IMR-90 (cell line): ENCODE measurements around the gene SH2D4B. TPM values are rescaled to one million over a fixed set of nuclear protein-coding genes. Genes with fewer than 3 reads are reported as not detected.

Experiments used
- ATAC-seq: fragments of 200-7000 bp; cut with Tn5 transposase; 2 replicates; pipeline ENCODE4 v1.9.1; 2020; ENCODE audit warnings: low read depth, mild to moderate bottlenecking, moderate library complexity
- BruUV-seq: library from RNA; stranded (reverse); fragments of 400-500 nt; replicated peaks from 2 replicates; lab custom pipeline; 2021; lab: Mats Ljungman, UMichigan
- CTCF ChIA-PET: fragments of 300-600 bp; formaldehyde crosslinking; extraction: SDS; loops from one replicate; lab custom pipeline; 2021; ENCODE audit warnings: antibody characterized with exemption; lab: Yijun Ruan, JAX
- POLR2A ChIA-PET: fragments of 300-600 bp; sonication (Branson Sonifier 250); formaldehyde crosslinking; loops from one replicate; lab custom pipeline; 2022; ENCODE audit warnings: antibody characterized with exemption; ENCODE audit not compliant: unreplicated experiment; lab: Charles Lee
- DNase-seq: peaks from one replicate; pipeline ENCODE4 v3.0.0; 2013
- H2AFZ ChIP-seq: replicated peaks from 2 replicates; pipeline ENCODE3; 2013; ENCODE audit warnings: low read length, mild to moderate bottlenecking; ENCODE audit not compliant: poor library complexity
- H2AK5ac ChIP-seq: 2 replicates; pipeline ENCODE4 v1.6.1; 2013; ENCODE audit warnings: low read depth, low read length, inconsistent platforms
- H2AK9ac ChIP-seq: replicated peaks from 2 replicates; pipeline ENCODE3; 2013; ENCODE audit warnings: mild to moderate bottlenecking, low read depth, low read length, moderate library complexity; ENCODE audit not compliant: poor library complexity
- H2BK120ac ChIP-seq: 2 replicates; pipeline ENCODE4 v1.6.1; 2013; ENCODE audit warnings: low read depth, low read length, inconsistent platforms
- H2BK15ac ChIP-seq: 3 replicates; pipeline ENCODE4 v1.6.1; 2013; ENCODE audit warnings: low read depth, low read length, inconsistent platforms
- H2BK20ac ChIP-seq: 2 replicates; pipeline ENCODE4 v1.6.1; 2013; ENCODE audit warnings: low read depth, mild to moderate bottlenecking, inconsistent platforms, low read length, moderate library complexity
- H2BK5ac ChIP-seq: 2 replicates; pipeline ENCODE4 v1.6.1; 2013; ENCODE audit warnings: mild to moderate bottlenecking, low read depth, low read length, inconsistent platforms; ENCODE audit not compliant: poor library complexity, severe bottlenecking
- H3K14ac ChIP-seq: replicated peaks from 2 replicates; pipeline ENCODE4 v1.6.1; 2013; ENCODE audit warnings: low read depth, low read length, inconsistent platforms
- H3K18ac ChIP-seq: 2 replicates; pipeline ENCODE4 v1.6.1; 2013; ENCODE audit warnings: low read depth, low read length, control low read depth
- H3K23ac ChIP-seq: 2 replicates; pipeline ENCODE4 v1.6.1; 2013; ENCODE audit warnings: low read depth, low read length, inconsistent platforms
- H3K27ac ChIP-seq: 2 replicates; pipeline ENCODE4 v1.5.1; 2013; ENCODE audit warnings: mild to moderate bottlenecking, control low read depth, low read length; ENCODE audit not compliant: insufficient read depth
- H3K27me3 ChIP-seq: 2 replicates; pipeline ENCODE4 v1.6.1; 2013; ENCODE audit warnings: low read length; ENCODE audit not compliant: control insufficient read depth, insufficient read depth
- H3K36me3 ChIP-seq: 2 replicates; pipeline ENCODE4 v1.6.1; 2013; ENCODE audit warnings: low read length, mixed read lengths; ENCODE audit not compliant: control insufficient read depth, insufficient read depth
- H3K4ac ChIP-seq: 2 replicates; pipeline ENCODE4 v1.6.1; 2013; ENCODE audit warnings: low read depth, low read length, inconsistent platforms
- H3K4me1 ChIP-seq: 2 replicates; pipeline ENCODE4 v1.6.1; 2013; ENCODE audit warnings: low read length, mixed read lengths; ENCODE audit not compliant: control insufficient read depth, insufficient read depth
- H3K4me2 ChIP-seq: 2 replicates; pipeline ENCODE4 v1.6.1; 2013; ENCODE audit warnings: low read depth, mild to moderate bottlenecking, control low read depth, low read length, moderate library complexity
- H3K4me3 ChIP-seq: 2 replicates; pipeline ENCODE4 v1.5.1; 2013; ENCODE audit warnings: low read depth, mild to moderate bottlenecking, control low read depth, low read length, moderate library complexity; ENCODE audit not compliant: insufficient read depth
- H3K56ac ChIP-seq: 2 replicates; pipeline ENCODE4 v1.6.1; 2013; ENCODE audit warnings: low read length, inconsistent platforms; ENCODE audit not compliant: insufficient read depth; ENCODE audit errors: extremely low read depth
- H3K79me1 ChIP-seq, 2 experiments: 2 replicates each; pipeline ENCODE4 v1.6.1; 2013; ENCODE audit warnings: low read length in 2 of 2, inconsistent platforms in 1 of 2, low read depth in 1 of 2
- H3K9ac ChIP-seq: 2 replicates; pipeline ENCODE4 v1.6.1; 2013; ENCODE audit warnings: low read depth, low read length, control low read depth
- H3K9me1 ChIP-seq: 2 replicates; pipeline ENCODE4 v1.6.1; 2013; ENCODE audit warnings: low read length, inconsistent platforms; ENCODE audit not compliant: insufficient read depth
- H3K9me3 ChIP-seq: 2 replicates; pipeline ENCODE4 v1.6.1; 2013; ENCODE audit warnings: low read length; ENCODE audit not compliant: control insufficient read depth, insufficient read depth
- H4K20me1 ChIP-seq: 2 replicates; pipeline ENCODE4 v1.6.1; 2013; ENCODE audit warnings: low read length, inconsistent platforms; ENCODE audit not compliant: insufficient read depth
- H4K5ac ChIP-seq: 2 replicates; pipeline ENCODE4 v1.6.1; 2013; ENCODE audit warnings: mild to moderate bottlenecking, low read depth, low read length, control low read depth
- H4K8ac ChIP-seq, 2 experiments: 2 replicates each; pipeline ENCODE4 v1.6.1; 2013; ENCODE audit warnings: low read depth in 2 of 2, low read length in 2 of 2, control low read depth in 1 of 2, inconsistent platforms in 1 of 2
- H4K91ac ChIP-seq: 2 replicates; pipeline ENCODE4 v1.6.1; 2013; ENCODE audit warnings: low read depth, low read length, inconsistent platforms; ENCODE audit not compliant: insufficient read depth
- CHD1 ChIP-seq: IDR thresholded peaks from 2 replicates; pipeline ENCODE4 v1.6.1; 2012; ENCODE audit warnings: low read depth, low read length, improper control_type of control experiment
- MAFK ChIP-seq: IDR thresholded peaks from 2 replicates; pipeline ENCODE4 v1.6.1; 2012; ENCODE audit warnings: low read depth, low read length, improper control_type of control experiment
- NFE2L2 ChIP-seq: fragments of 150-350 bp; IDR thresholded peaks from 2 replicates; pipeline ENCODE4 v1.6.1; 2016; ENCODE audit warnings: low read depth, mild to moderate bottlenecking, low read length
- POLR2A ChIP-seq: IDR thresholded peaks from 2 replicates; pipeline ENCODE4 v1.6.1; 2012; ENCODE audit warnings: mild to moderate bottlenecking, low read depth, low read length
- WGBS, 2 experiments: methylation state at CpG; one replicate each; pipeline versions ENCODE4 v1.1.5 to v1.1.7; 2013; ENCODE audit warnings: missing lambda C conversion rate in 2 of 2; ENCODE audit not compliant: insufficient read length in 1 of 2; ENCODE audit errors: extremely low coverage in 2 of 2; 5-methylcytosine and 5-hydroxymethylcytosine counted together
- dilution Hi-C: fragments of 300-500 bp; cut with HindIII; formaldehyde crosslinking; loops from one replicate; pipeline ENCODE4 v1.14.3; 2018; ENCODE audit warnings: low sequenced_read_pairs; ENCODE audit not compliant: unreplicated experiment
- in situ Hi-C: fragments of 300-500 bp; cut with MboI; formaldehyde crosslinking; loops from 3 replicates; pipeline ENCODE4 v1.14.3; 2019; ENCODE audit warnings: low sequenced_read_pairs, inconsistent platforms, mixed read lengths
- intact Hi-C: fragments of 100-400 bp; cut with micrococcal nuclease; formaldehyde crosslinking; loops from 2 replicates; pipeline ENCODE4 v1.10.0; 2022
- polyA plus RNA-seq, 3 experiments: library from polyadenylated mRNA; depleted of rRNA; stranded (reverse); fragments of >200 nt; gene quantifications; 2 replicates each; pipeline ENCODE4 v1.2.3, GENCODE V29; 2012; ENCODE audit warnings: low replicate concordance in 1 of 3
- total RNA-seq: library from RNA; depleted of rRNA; stranded (reverse); fragments of >200 nt; gene quantifications from 2 replicates; pipeline ENCODE4 v1.2.3, GENCODE V29; 2012
- TF ChIP-seq, protein P1 (sequence below): fragments of 150-350 bp; IDR thresholded peaks from 2 replicates; pipeline ENCODE4 v1.6.1; 2017; ENCODE audit warnings: mild to moderate bottlenecking, antibody characterized with exemption, low read length, low read depth

The SH2D4B gene
- total and polyA plus RNA-seq, 2 of the 4 experiments (the other 2 are of a cell fraction): not detected

DNA sequence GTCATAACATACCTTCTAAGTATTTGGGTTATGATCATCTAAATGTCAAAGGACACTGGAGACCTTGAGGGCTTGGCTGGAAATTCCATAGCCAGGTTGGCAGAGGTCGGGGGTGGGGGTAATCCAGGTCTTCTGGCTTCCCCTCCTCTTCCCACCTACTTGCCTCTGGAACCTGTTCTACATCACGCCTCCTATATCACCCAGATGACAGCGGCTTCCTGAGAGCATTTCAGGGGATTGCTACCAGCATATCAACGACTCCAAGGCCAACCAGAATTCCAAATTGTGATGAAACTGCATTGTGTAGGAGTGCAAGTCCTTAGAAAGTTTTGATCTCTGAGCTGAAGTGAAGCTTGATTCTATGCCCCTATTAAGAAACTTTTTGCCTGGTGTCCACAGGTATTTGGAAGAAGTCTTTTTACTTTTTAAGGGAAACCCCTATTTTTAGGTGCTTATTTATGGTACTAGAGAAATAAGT is 95.7 kb downstream of the SH2D4B start:
- no peak for ATAC-seq
- no TSS peak for BruUV-seq
- H3K56ac ChIP-seq: no peak overlapping the region
- no peak overlapping the region for H2AK5ac ChIP-seq
- H3K4ac ChIP-seq: no peak overlapping the region
- H3K4me2 ChIP-seq: no peak overlapping the region
- H2AFZ ChIP-seq: no peak overlapping the region
- dilution Hi-C loops (no loop called here), intact Hi-C loops (no loop called here), in situ Hi-C loops (no loop called here)
- no CpG with 5 or more reads among the region's 4 CpGs for WGBS, 2 experiments
- H3K36me3 ChIP-seq: no peaks in the 10 kb centered on the region
- no peak overlapping the region for H2BK120ac ChIP-seq
- H3K9ac ChIP-seq: no peak overlapping the region
- POLR2A ChIA-PET: no interaction called here
- no peaks in the 10 kb centered on the region for H3K27me3 ChIP-seq
- CTCF ChIA-PET: no interaction called here
- no peak overlapping the region for H4K5ac ChIP-seq
- no peaks in the 10 kb centered on the region for H4K20me1 ChIP-seq
- no peak overlapping the region for H3K23ac ChIP-seq
- H3K18ac ChIP-seq: no peak overlapping the region
- no peak overlapping the region for H4K91ac ChIP-seq
- H2AK9ac ChIP-seq: no peak overlapping the region
- H2BK20ac ChIP-seq: no peak overlapping the region
- DNase-seq: no peak
- no peak overlapping the region for H4K8ac ChIP-seq
- H2BK15ac ChIP-seq: no peak overlapping the region
- TF ChIP-seq, protein P1, sequence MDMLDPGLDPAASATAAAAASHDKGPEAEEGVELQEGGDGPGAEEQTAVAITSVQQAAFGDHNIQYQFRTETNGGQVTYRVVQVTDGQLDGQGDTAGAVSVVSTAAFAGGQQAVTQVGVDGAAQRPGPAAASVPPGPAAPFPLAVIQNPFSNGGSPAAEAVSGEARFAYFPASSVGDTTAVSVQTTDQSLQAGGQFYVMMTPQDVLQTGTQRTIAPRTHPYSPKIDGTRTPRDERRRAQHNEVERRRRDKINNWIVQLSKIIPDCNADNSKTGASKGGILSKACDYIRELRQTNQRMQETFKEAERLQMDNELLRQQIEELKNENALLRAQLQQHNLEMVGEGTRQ: no peak
- TF ChIP-seq NFE2L2 (no peak), MAFK (no peak), POLR2A (no peak), CHD1 (no peak)
- no peak overlapping the region for H3K4me3 ChIP-seq
- no peak overlapping the region for H3K14ac ChIP-seq
- H3K27ac ChIP-seq: no peak overlapping the region
- no peaks in the 10 kb centered on the region; the same call in 1 of the 2 replicates for H3K9me3 ChIP-seq
- no peak overlapping the region for H2BK5ac ChIP-seq
- no peaks in the 10 kb centered on the region for H3K79me1 ChIP-seq
- H3K4me1 ChIP-seq: no peaks in the 10 kb centered on the region
- H3K9me1 ChIP-seq: no peaks in the 10 kb centered on the region
